SU-DHL-6 (cell line): Measurements from ENCODE around the gene UBE4B.

Experiments used
- H2AFZ ChIP-seq: fragments of 200-600 bp; sonication (generic); 2 replicates; pipeline ENCODE4 v1.6.1; 2014; ENCODE audit warnings: low read depth, mild to moderate bottlenecking, moderate library complexity, mixed read lengths, antibody characterized with exemption, low read length; ENCODE audit not compliant: severe bottlenecking
- H3F3A ChIP-seq: fragments of 200-600 bp; shearing (Covaris generic); 2 replicates; pipeline ENCODE4 v1.6.0; 2016; ENCODE audit warnings: antibody characterized with exemption, mild to moderate bottlenecking; ENCODE audit not compliant: insufficient read depth
- H3K27ac ChIP-seq: fragments of 200-600 bp; sonication (generic); 2 replicates; pipeline ENCODE4 v1.5.1; 2016; ENCODE audit warnings: low read depth, mild to moderate bottlenecking, low read length, moderate library complexity, mixed read lengths
- H3K27me3 ChIP-seq: fragments of 200-600 bp; sonication (generic), shearing (Covaris generic); 2 replicates; pipeline ENCODE4 v1.6.0; 2014; ENCODE audit warnings: mild to moderate bottlenecking, low read length
- H3K36me3 ChIP-seq: fragments of 200-600 bp; sonication (generic); 2 replicates; pipeline ENCODE4 v1.6.1; 2014; ENCODE audit warnings: mild to moderate bottlenecking, low read length, mixed read lengths
- H3K4me2 ChIP-seq: fragments of 300-600, 200-600 bp; shearing (Covaris generic), sonication (generic); 2 replicates; pipeline ENCODE4 v1.6.0; 2014; ENCODE audit warnings: low read length, low read depth, mild to moderate bottlenecking; ENCODE audit not compliant: poor library complexity, severe bottlenecking
- H3K4me3 ChIP-seq: fragments of 200-600 bp; sonication (generic); 2 replicates; pipeline ENCODE4 v1.5.1; 2014; ENCODE audit warnings: antibody characterized with exemption, low read length, mild to moderate bottlenecking, mixed read lengths; ENCODE audit not compliant: insufficient read depth, poor library complexity, severe bottlenecking
- H3K79me2 ChIP-seq: fragments of 200-600 bp; sonication (generic); 2 replicates; pipeline ENCODE4 v1.6.1; 2014; ENCODE audit warnings: mild to moderate bottlenecking, low read length, moderate library complexity; ENCODE audit not compliant: insufficient read depth
- H3K9ac ChIP-seq: fragments of 200-600 bp; sonication (generic); 2 replicates; pipeline ENCODE4 v1.7.0; 2014; ENCODE audit warnings: mild to moderate bottlenecking, low read length
- H3K9me2 ChIP-seq: fragments of 200-600 bp; sonication (generic); replicated peaks from 2 replicates; pipeline ENCODE4 v1.6.1; 2014; ENCODE audit warnings: low read length; ENCODE audit not compliant: insufficient read depth
- H3K9me3 ChIP-seq: fragments of 200-600 bp; sonication (generic); 2 replicates; pipeline ENCODE4 v1.6.1; 2014; ENCODE audit warnings: low read length, mixed read lengths; ENCODE audit not compliant: insufficient read depth
- H4K20me1 ChIP-seq: fragments of 200-600 bp; sonication (generic); 2 replicates; pipeline ENCODE4 v1.6.1; 2014; ENCODE audit warnings: low read depth, mild to moderate bottlenecking, antibody characterized with exemption, low read length, moderate library complexity, mixed read lengths
- EZH2phosphoT487 ChIP-seq: fragments of 200-600 bp; sonication (generic), shearing (Covaris generic); conservative IDR thresholded peaks from 2 replicates; pipeline ENCODE4 v1.6.1; 2018; ENCODE audit warnings: mild to moderate bottlenecking, antibody characterized with exemption, low read length, moderate library complexity, mixed read lengths
- TF ChIP-seq, protein P1 (sequence below): fragments of 200-600 bp; sonication (generic); IDR thresholded peaks from one replicate; pipeline ENCODE4 v1.5.1; 2017; ENCODE audit warnings: antibody characterized with exemption, mild to moderate bottlenecking, low read length, moderate library complexity; ENCODE audit not compliant: insufficient read depth, poor library complexity, severe bottlenecking

The UBE4B gene

GRCh38 chr1:10181154-10181553 is 148.4 kb downstream of the UBE4B start:
- Histone ChIP-seq H3K9me3 (no peaks in the 10 kb centered on the region), H2AFZ (no peak overlapping the region), H3K4me2 (no peak overlapping the region), H3K27ac (no peak overlapping the region), H3K9me2 (no peaks in the 10 kb centered on the region), H3K9ac (no peak overlapping the region), H3K4me3 (no peak overlapping the region), H3K36me3 (no peaks in the 10 kb centered on the region), H3F3A (no peaks in the 10 kb centered on the region), H3K27me3 (no peaks in the 10 kb centered on the region), H4K20me1 (no peaks in the 10 kb centered on the region), H3K79me2 (no peaks in the 10 kb centered on the region)
- no peak for TF ChIP-seq EZH2phosphoT487
- TF ChIP-seq, protein P1, sequence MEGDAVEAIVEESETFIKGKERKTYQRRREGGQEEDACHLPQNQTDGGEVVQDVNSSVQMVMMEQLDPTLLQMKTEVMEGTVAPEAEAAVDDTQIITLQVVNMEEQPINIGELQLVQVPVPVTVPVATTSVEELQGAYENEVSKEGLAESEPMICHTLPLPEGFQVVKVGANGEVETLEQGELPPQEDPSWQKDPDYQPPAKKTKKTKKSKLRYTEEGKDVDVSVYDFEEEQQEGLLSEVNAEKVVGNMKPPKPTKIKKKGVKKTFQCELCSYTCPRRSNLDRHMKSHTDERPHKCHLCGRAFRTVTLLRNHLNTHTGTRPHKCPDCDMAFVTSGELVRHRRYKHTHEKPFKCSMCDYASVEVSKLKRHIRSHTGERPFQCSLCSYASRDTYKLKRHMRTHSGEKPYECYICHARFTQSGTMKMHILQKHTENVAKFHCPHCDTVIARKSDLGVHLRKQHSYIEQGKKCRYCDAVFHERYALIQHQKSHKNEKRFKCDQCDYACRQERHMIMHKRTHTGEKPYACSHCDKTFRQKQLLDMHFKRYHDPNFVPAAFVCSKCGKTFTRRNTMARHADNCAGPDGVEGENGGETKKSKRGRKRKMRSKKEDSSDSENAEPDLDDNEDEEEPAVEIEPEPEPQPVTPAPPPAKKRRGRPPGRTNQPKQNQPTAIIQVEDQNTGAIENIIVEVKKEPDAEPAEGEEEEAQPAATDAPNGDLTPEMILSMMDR = no peak

DNA sequence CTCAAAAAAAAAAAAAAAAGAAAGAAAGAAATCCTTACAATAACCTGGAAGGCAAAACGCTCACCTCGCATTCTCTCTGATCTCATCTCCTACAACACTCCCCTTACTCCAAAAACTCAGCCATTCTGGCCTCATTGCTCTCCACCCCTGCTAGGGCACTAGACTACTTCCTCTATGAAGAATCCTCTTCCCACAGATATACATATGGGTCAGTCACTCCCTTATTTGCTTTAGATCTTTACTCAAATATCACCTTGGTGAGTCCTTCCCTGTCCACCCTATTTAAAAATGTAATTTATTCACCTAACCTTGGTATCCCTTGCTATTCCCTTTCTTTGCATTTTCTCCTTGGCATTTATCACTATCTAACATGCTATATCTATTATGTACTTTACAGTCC is 153.0 kb downstream of the UBE4B start:
- no peak overlapping the region for H3K27ac ChIP-seq
- H3K79me2 ChIP-seq = no peaks in the 10 kb centered on the region
- H3K9ac ChIP-seq = no peak overlapping the region
- no peak overlapping the region for H3K4me3 ChIP-seq
- H2AFZ ChIP-seq = no peak overlapping the region
- no peaks in the 10 kb centered on the region for H3K36me3 ChIP-seq
- H3F3A ChIP-seq = no peaks in the 10 kb centered on the region
- H4K20me1 ChIP-seq = no peaks in the 10 kb centered on the region
- H3K4me2 ChIP-seq = no peak overlapping the region
- no peak for TF ChIP-seq EZH2phosphoT487
- TF ChIP-seq, protein P1 = no peak
- H3K9me2 ChIP-seq = no peaks in the 10 kb centered on the region
- no peaks in the 10 kb centered on the region for H3K9me3 ChIP-seq
- H3K27me3 ChIP-seq = no peaks in the 10 kb centered on the region

DNA sequence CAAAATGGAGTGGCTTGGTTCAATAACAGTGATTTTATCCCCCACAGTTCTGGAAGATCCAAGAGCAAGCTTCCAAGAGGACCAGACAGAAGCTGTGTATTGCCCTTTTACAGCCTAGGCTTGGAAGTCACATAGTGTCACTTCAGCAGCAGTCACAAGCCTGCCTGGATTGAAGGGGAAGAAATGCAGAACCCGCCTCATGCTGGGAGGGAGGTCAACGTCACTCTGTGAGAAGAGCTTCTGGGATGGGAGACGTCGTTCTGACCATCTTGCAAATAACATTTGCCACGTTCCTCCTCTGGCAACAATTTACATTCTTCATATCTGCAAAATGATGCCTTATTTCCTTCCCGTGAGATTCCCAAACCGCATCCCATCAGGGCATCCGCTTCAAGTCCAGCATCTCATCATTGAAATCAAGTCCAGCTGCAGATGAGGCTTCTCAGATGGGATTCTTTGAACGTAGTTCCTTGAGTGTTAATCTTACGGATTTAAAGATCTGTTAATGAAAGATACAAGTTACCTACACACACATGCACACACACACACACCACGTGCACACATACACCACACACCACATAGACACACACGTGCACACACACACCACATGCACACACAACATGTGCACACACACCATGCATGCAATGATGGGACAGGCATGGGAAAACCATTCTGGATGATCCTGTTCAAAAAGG is 153.7 kb downstream of the UBE4B start:
- H3K79me2 ChIP-seq = no peaks in the 10 kb centered on the region
- no peak overlapping the region for H3K4me2 ChIP-seq
- H3K36me3 ChIP-seq = no peaks in the 10 kb centered on the region
- H3F3A ChIP-seq = no peaks in the 10 kb centered on the region
- no peaks in the 10 kb centered on the region for H3K9me2 ChIP-seq
- H3K27ac ChIP-seq = no peak overlapping the region
- no peak overlapping the region for H3K9ac ChIP-seq
- TF ChIP-seq, protein P1 = no peak
- TF ChIP-seq EZH2phosphoT487 = no peak
- H3K27me3 ChIP-seq = no peaks in the 10 kb centered on the region
- no peak overlapping the region for H3K4me3 ChIP-seq
- H3K9me3 ChIP-seq = no peaks in the 10 kb centered on the region
- H4K20me1 ChIP-seq = no peaks in the 10 kb centered on the region
- no peak overlapping the region for H2AFZ ChIP-seq
